ENCODE data around the gene PDSS1.
"Not testable (repeated sequence)": the region's sequence is repeated elsewhere in the genome, so short reads cannot be mapped to it uniquely, and the experiment has no call there.

PDSS1 gene

GRCh38 chr10:26697163-26697921 is at the start of gene PDSS1:
TSS of gene PDSS1 (plus strand) at chr10:26697701. CDS start at chr10:26697712, 11 bp downstream.
- DNase-seq (ENCODE audit: low read depth): peak; percentile 44

GRCh38 chr10:26648245-26648636 is 49.3 kb upstream of the PDSS1 start:
- not testable (repeated sequence) for DNase-seq (ENCODE audit: low read depth)

- DNase-seq (ENCODE audit: low read depth): no peak
Observed at GRCh38 chr10:26650406-26650805, 47.1 kb upstream of the PDSS1 start.

- DNase-seq (ENCODE audit: low read depth): not testable (repeated sequence)
Observed at GRCh38 chr10:26651476-26651875, 46.0 kb upstream of the PDSS1 start.

GRCh38 chr10:26653004-26653403 is 44.5 kb upstream of the PDSS1 start:
- no peak for DNase-seq (ENCODE audit: low read depth)

- DNase-seq (ENCODE audit: low read depth): no peak
Observed at GRCh38 chr10:26655746-26656145, 41.8 kb upstream of the PDSS1 start.

- no peak for DNase-seq (ENCODE audit: low read depth)
Observed at GRCh38 chr10:26662864-26663263, 34.6 kb upstream of the PDSS1 start.

- DNase-seq (ENCODE audit: low read depth): no peak
Observed at GRCh38 chr10:26665080-26666048, 32.1 kb upstream of the PDSS1 start.

GRCh38 chr10:26675873-26676257 is 21.6 kb upstream of the PDSS1 start:
- no peak for DNase-seq (ENCODE audit: low read depth)

- DNase-seq (ENCODE audit: low read depth): no peak
Observed at GRCh38 chr10:26679588-26679987, 17.9 kb upstream of the PDSS1 start.

GRCh38 chr10:26681076-26681475 is 16.4 kb upstream of the PDSS1 start:
- no peak for DNase-seq (ENCODE audit: low read depth)

GRCh38 chr10:26681971-26682370 is 15.5 kb upstream of the PDSS1 start:
- not testable (repeated sequence) for DNase-seq (ENCODE audit: low read depth)

GRCh38 chr10:26682931-26683330 is 14.6 kb upstream of the PDSS1 start:
- DNase-seq (ENCODE audit: low read depth): no peak

- not testable (repeated sequence) for DNase-seq (ENCODE audit: low read depth)
Observed at GRCh38 chr10:26684667-26685264, 12.7 kb upstream of the PDSS1 start.

GRCh38 chr10:26685441-26685840 is 12.1 kb upstream of the PDSS1 start:
- DNase-seq (ENCODE audit: low read depth): no peak

GRCh38 chr10:26689399-26689798 is 8.1 kb upstream of the PDSS1 start:
- no peak for DNase-seq (ENCODE audit: low read depth)

GRCh38 chr10:26690731-26691475 is 6.6 kb upstream of the PDSS1 start:
- DNase-seq (ENCODE audit: low read depth): no peak

GRCh38 chr10:26694536-26694935 is 3.0 kb upstream of the PDSS1 start:
- DNase-seq (ENCODE audit: low read depth): not testable (repeated sequence)

GRCh38 chr10:26696786-26697162 is 727 bp upstream of the PDSS1 start:
- DNase-seq (ENCODE audit: low read depth): no peak

GRCh38 chr10:26697922-26698608 is 564 bp downstream of the PDSS1 start:
- peak; percentile 20 for DNase-seq (ENCODE audit: low read depth)

- no peak for DNase-seq (ENCODE audit: low read depth)
Observed at GRCh38 chr10:26698909-26699308, 1.4 kb downstream of the PDSS1 start.

Measured in stimulated activated CD8-positive, alpha-beta memory T cell treated with anti-CD3 and anti-CD28 coated beads, Interleukin-15, amount 100 ng/mL, for 24 hours (primary cell).